Measurements from ENCODE around the gene SLC25A44. TPM values are rescaled to one million over a fixed set of nuclear protein-coding genes. Genes with fewer than 3 reads are reported as not detected.
"Not testable (repeated sequence)": the region's sequence is repeated elsewhere in the genome, so short reads cannot be mapped to it uniquely, and the experiment has no call there.

The SLC25A44 gene
- total RNA-seq, 3 donors from 2014 or later: 19.8 to 31.1 (median 24.8) TPM

DNA sequence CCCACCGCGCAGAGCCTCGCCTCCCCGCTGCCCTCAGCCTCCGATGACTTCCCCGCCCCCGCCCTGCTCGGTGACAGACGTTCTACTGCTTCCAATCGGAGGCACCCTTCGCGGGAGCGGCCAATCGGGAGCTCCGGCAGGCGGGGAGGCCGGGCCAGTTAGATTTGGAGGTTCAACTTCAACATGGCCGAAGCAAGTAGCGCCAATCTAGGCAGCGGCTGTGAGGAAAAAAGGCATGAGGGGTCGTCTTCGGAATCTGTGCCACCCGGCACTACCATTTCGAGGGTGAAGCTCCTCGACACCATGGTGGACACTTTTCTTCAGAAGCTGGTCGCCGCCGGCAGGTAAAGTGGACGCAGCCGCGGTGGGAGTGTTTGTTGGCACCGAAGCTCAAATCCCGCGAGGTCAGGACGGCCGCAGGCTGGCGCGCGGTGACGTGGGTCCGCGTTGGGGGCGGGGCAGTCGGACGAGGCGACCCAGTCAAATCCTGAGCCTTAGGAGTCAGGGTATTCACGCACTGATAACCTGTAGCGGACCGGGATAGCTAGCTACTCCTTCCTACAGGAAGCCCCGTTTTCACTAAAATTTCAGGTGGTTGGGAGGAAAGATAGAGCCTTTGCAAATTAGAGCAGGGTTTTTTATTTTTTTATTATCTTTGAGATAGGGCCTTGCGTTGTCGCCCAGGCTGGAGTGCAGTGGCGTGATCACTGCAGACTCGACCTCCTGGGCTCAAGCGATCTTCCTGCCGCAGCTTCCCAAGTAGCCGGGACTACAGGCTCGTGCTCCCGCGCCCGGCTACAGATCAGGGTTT lies 19.1 kb downstream of the SLC25A44 start, which contains the start of gene PMF1:
Gene PMF1 (plus strand): TSS at position 175 of the 811 bp plus-strand sequence. CDS start 9 bp downstream, at position 184.
- TF ChIP-seq, protein P1, sequence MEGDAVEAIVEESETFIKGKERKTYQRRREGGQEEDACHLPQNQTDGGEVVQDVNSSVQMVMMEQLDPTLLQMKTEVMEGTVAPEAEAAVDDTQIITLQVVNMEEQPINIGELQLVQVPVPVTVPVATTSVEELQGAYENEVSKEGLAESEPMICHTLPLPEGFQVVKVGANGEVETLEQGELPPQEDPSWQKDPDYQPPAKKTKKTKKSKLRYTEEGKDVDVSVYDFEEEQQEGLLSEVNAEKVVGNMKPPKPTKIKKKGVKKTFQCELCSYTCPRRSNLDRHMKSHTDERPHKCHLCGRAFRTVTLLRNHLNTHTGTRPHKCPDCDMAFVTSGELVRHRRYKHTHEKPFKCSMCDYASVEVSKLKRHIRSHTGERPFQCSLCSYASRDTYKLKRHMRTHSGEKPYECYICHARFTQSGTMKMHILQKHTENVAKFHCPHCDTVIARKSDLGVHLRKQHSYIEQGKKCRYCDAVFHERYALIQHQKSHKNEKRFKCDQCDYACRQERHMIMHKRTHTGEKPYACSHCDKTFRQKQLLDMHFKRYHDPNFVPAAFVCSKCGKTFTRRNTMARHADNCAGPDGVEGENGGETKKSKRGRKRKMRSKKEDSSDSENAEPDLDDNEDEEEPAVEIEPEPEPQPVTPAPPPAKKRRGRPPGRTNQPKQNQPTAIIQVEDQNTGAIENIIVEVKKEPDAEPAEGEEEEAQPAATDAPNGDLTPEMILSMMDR (IDR thresholded peaks at IDR 0.05): no peak
- Histone ChIP-seq H3K36me3 (ENCODE audit: low read depth) (no peaks in the 10 kb centered on the region), H3K4me3 (peak within 1 kb of the TSS; percentile 50), H3K9me3 (no peaks in the 10 kb centered on the region), H3K4me1 (ENCODE audit: low read depth) (peaks cover 9% of the 10 kb centered on the region)
- ATAC-seq (peak; percentile 97), DNase-seq (peak; percentile 97 to 98 (median 97))
- intact Hi-C loops (cut with DNase I, micrococcal nuclease): no loop called here

DNA sequence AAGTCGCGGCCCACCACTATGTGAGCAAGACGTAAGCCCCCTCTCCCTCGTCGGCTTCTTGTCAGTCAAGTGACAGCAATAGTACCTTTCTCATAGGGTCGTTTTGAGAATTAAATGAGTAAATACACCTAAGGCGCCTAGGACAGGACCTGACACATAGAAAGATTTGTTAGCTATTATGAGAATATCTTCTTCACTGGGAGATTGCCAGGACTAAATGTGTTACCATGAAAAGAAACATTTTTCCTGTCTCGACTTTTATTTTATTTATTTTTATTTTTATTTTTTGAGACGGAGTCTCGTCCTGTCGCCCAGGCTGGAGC lies 19.7 kb downstream of the SLC25A44 start:
- DNase-seq (no peak), ATAC-seq (no peak)
- TF ChIP-seq, protein P1 (IDR thresholded peaks at IDR 0.05): no peak
- Histone ChIP-seq H3K4me1 (ENCODE audit: low read depth) (peaks cover 9% of the 10 kb centered on the region), H3K36me3 (ENCODE audit: low read depth) (no peaks in the 10 kb centered on the region), H3K4me3 (peak overlapping the region; percentile 50), H3K9me3 (no peaks in the 10 kb centered on the region)
- intact Hi-C loops (cut with DNase I, micrococcal nuclease): no loop called here

DNA sequence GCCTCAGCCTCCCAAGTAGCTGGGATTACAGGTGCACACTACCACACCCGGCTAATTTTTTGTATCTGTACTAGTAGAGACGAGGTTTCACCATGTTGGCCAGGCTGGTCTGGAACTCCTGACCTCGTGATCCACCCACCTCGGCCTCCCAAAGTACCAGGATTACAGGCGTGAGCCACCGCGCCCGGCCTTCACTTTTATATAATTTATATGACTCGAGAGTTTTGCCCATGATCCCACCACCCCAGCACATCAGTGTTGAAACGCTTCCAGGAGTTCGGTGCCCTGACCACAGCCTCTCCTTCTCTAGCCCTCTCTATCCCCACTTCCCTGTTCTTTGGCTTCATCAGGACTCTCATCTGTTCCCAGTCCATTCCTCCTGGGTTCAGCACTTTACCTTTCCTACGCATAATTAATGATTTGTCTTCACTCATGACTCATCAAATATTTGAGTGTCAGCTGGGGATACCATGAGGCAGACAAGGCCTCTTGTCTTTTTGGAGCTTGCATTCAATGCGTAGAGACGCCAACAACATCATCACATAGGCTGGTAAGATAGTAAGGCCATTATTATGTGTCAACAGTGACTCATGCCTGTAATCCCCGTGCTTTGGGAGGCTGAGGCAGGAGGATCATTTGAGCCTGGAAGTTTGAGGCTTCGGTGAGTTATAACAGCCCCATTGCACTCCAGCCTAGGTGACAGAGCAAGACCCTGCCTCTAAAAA lies 20.3 kb downstream of the SLC25A44 start:
- Histone ChIP-seq H3K9me3 (no peaks in the 10 kb centered on the region), H3K36me3 (ENCODE audit: low read depth) (no peaks in the 10 kb centered on the region), H3K4me3 (no peak overlapping the region), H3K4me1 (ENCODE audit: low read depth) (peaks cover 9% of the 10 kb centered on the region)
- TF ChIP-seq, protein P1 (IDR thresholded peaks at IDR 0.05): no peak
- DNase-seq (peak in 1 of 3 donors; percentile 28), ATAC-seq (no peak)
- intact Hi-C loops (cut with DNase I, micrococcal nuclease): no loop called here

DNA sequence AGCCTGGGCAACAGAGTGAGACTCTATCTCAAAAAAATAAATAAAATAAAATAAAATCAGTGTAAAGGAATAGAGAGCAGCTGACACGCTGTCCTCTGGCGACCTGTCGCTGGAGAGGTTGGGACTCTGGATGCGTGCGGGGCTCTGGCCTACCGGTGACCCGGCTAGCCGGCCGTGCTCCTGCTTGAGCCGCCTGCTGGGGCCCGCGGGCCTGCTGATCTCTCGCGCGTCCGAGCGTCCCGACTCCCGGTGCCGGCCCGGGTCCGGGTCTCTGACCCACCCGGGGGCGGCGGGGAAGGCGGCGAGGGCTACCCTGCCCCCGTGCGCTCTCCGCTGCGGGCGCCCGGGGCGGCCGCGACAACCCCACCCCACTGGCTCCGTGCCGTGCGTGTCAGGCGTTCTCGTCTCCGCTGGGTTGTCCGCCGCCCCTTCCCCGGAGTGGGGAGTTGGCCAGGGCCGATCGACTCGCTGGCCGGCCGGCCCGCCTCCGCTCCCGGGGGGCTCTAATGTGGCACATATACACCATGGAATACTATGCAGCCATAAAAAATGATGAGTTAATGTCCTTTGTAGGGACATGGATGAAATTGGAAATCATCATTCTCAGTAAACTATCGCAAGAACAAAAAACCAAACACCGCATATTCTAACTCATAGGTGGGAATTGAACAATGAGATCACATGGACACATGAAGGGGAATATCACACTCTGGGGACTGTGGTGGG lies 22.6 kb downstream of the SLC25A44 start:
- ATAC-seq; H3K9me3 ChIP-seq; intact Hi-C loops (cut with DNase I, micrococcal nuclease); H3K4me3 ChIP-seq; H3K4me1 ChIP-seq (ENCODE audit: low read depth); H3K36me3 ChIP-seq (ENCODE audit: low read depth): not testable (repeated sequence)
- DNase-seq: peak in 1 of 3 donors; percentile 46

- TF ChIP-seq, protein P1 (IDR thresholded peaks at IDR 0.05): no peak
- intact Hi-C loops (cut with DNase I, micrococcal nuclease): no loop called here
- DNase-seq (no peak), ATAC-seq (no peak)
- no peak overlapping the region for H3K4me3 ChIP-seq
- H3K4me1 ChIP-seq (ENCODE audit: low read depth): peaks cover 9% of the 10 kb centered on the region
- no peaks in the 10 kb centered on the region for H3K9me3 ChIP-seq
- no peaks in the 10 kb centered on the region for H3K36me3 ChIP-seq (ENCODE audit: low read depth)
Measured at GRCh38 chr1:156217871-156218270, 24.0 kb downstream of the SLC25A44 start.

Data from mucosa of descending colon (tissue), 3 donors.